HCT116 (cell line): ENCODE measurements around the gene PPM1H.

Experiments
- ATF3 ChIP-seq: IDR thresholded peaks from 2 replicates; pipeline ENCODE4 v1.6.1; 2012
- EZH2 ChIP-seq: fragments of 200-600 bp; sonication (generic); IDR thresholded peaks from 2 replicates; pipeline ENCODE4 v1.6.1; 2017; ENCODE audit warnings: antibody characterized with exemption, mixed run types
- EZH2phosphoT487 ChIP-seq: fragments of 200-600 bp; IDR thresholded peaks from 2 replicates; pipeline ENCODE4 v1.6.1; 2018; ENCODE audit warnings: antibody characterized with exemption, borderline replicate concordance
- JUND ChIP-seq: IDR thresholded peaks from 2 replicates; pipeline ENCODE4 v1.6.1; 2012
- POLR2A ChIP-seq: IDR thresholded peaks from 2 replicates; pipeline ENCODE4 v1.7.0; 2011; ENCODE audit warnings: borderline replicate concordance; ENCODE audit not compliant: insufficient read depth, insufficient read length; ENCODE audit errors: extremely low read depth
- POLR2AphosphoS5 ChIP-seq: IDR thresholded peaks from 2 replicates; pipeline ENCODE4 v1.6.1; 2011; ENCODE audit warnings: mild to moderate bottlenecking, low read depth, low read length, moderate library complexity
- RAD21 ChIP-seq: IDR thresholded peaks from 2 replicates; pipeline ENCODE4 v1.6.1; 2012; ENCODE audit warnings: low read depth, mild to moderate bottlenecking
- SP1 ChIP-seq: IDR thresholded peaks from 2 replicates; pipeline ENCODE4 v1.6.1; 2012; ENCODE audit warnings: low read depth
- ZNF274 ChIP-seq: fragments of 200-500 bp; sonication (Bioruptor generic); IDR thresholded peaks from 2 replicates; pipeline ENCODE4 v1.6.1; 2014; ENCODE audit warnings: mild to moderate bottlenecking, low read depth, low read length, inconsistent platforms
- TF ChIP-seq, protein P1 (sequence below), 3 experiments: fragments of 200-600 bp in 1 of 3; sonication (generic) in 1 of 3; IDR thresholded peaks in 2 of 3; conservative IDR thresholded peaks in 1 of 3; 2 replicates each; pipeline ENCODE4 v1.5.1; 2012 to 2017; ENCODE audit warnings: low read depth in 2 of 3, low read length in 2 of 3, antibody characterized with exemption in 1 of 3, borderline replicate concordance in 1 of 3, control low read depth in 1 of 3, mild to moderate bottlenecking in 1 of 3, mixed read lengths in 1 of 3, mixed run types in 1 of 3, moderate library complexity in 1 of 3; ENCODE audit not compliant: insufficient read depth in 1 of 3
- TF ChIP-seq, protein P2 (sequence below): IDR thresholded peaks from 2 replicates; pipeline ENCODE4 v1.6.1; 2012

- TF ChIP-seq SP1: no peak
- TF ChIP-seq ATF3: no peak
- no peak for TF ChIP-seq EZH2phosphoT487
- no peak for TF ChIP-seq JUND
- TF ChIP-seq, protein P1, sequence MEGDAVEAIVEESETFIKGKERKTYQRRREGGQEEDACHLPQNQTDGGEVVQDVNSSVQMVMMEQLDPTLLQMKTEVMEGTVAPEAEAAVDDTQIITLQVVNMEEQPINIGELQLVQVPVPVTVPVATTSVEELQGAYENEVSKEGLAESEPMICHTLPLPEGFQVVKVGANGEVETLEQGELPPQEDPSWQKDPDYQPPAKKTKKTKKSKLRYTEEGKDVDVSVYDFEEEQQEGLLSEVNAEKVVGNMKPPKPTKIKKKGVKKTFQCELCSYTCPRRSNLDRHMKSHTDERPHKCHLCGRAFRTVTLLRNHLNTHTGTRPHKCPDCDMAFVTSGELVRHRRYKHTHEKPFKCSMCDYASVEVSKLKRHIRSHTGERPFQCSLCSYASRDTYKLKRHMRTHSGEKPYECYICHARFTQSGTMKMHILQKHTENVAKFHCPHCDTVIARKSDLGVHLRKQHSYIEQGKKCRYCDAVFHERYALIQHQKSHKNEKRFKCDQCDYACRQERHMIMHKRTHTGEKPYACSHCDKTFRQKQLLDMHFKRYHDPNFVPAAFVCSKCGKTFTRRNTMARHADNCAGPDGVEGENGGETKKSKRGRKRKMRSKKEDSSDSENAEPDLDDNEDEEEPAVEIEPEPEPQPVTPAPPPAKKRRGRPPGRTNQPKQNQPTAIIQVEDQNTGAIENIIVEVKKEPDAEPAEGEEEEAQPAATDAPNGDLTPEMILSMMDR (IDR thresholded peaks at IDR 0.05 in 2 of 3, conservative IDR thresholded peaks at IDR 0.05 in 1 of 3; ENCODE audit: borderline replicate concordance in 1 of 3, insufficient read depth in 1 of 3, low read depth in 2 of 3, low read length in 2 of 3): no peak
- no peak for TF ChIP-seq POLR2AphosphoS5
- TF ChIP-seq EZH2: no peak
- no peak for TF ChIP-seq RAD21
- TF ChIP-seq POLR2A: no peak
- TF ChIP-seq ZNF274: no peak
- TF ChIP-seq, protein P2, sequence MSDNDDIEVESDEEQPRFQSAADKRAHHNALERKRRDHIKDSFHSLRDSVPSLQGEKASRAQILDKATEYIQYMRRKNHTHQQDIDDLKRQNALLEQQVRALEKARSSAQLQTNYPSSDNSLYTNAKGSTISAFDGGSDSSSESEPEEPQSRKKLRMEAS: no peak
Observed at GRCh38 chr12:62882140-62882539, 52.8 kb downstream of the PPM1H start.
